ENCODE results near the gene MFSD6.
"Not testable (repeated sequence)": the region's sequence is repeated elsewhere in the genome, so short reads cannot be mapped to it uniquely, and the experiment has no call there.

The MFSD6 gene

GRCh38 chr2:190405995-190406394, 2.2 kb upstream of the MFSD6 start:
- no peak for DNase-seq

GRCh38 chr2:190406805-190407204, 1.4 kb upstream of the MFSD6 start:
- no peak for DNase-seq

GRCh38 chr2:190407246-190407661, 901 bp upstream of the MFSD6 start:
- DNase-seq, result no peak

- DNase-seq, result peak; percentile 21
Observed at GRCh38 chr2:190408538-190409271, 550 bp downstream of the MFSD6 start.

GRCh38 chr2:190409616-190410015, 1.5 kb downstream of the MFSD6 start:
- no peak for DNase-seq

GRCh38 chr2:190410166-190410565, 2.0 kb downstream of the MFSD6 start:
- no peak for DNase-seq

- DNase-seq, result no peak
Observed at GRCh38 chr2:190412966-190413365, 4.8 kb downstream of the MFSD6 start.

- no peak for DNase-seq
Observed at GRCh38 chr2:190413421-190413820, 5.3 kb downstream of the MFSD6 start.

- no peak for DNase-seq
Observed at GRCh38 chr2:190415251-190415650, 7.1 kb downstream of the MFSD6 start.

GRCh38 chr2:190415794-190416775, 7.9 kb downstream of the MFSD6 start:
- DNase-seq, result no peak

- DNase-seq, result no peak
Observed at GRCh38 chr2:190417045-190417842, 9.1 kb downstream of the MFSD6 start.

- no peak for DNase-seq
Observed at GRCh38 chr2:190418727-190419126, 10.6 kb downstream of the MFSD6 start.

GRCh38 chr2:190420801-190421200, 12.6 kb downstream of the MFSD6 start:
- DNase-seq, result no peak

GRCh38 chr2:190425221-190425866, 17.2 kb downstream of the MFSD6 start:
- no peak for DNase-seq

GRCh38 chr2:190425883-190426658, 17.9 kb downstream of the MFSD6 start:
- DNase-seq, result no peak

GRCh38 chr2:190430866-190431265, 22.7 kb downstream of the MFSD6 start:
- DNase-seq, result not testable (repeated sequence)

- no peak for DNase-seq
Observed at GRCh38 chr2:190431907-190432306, 23.8 kb downstream of the MFSD6 start.

- no peak for DNase-seq
Observed at GRCh38 chr2:190432567-190433231, 24.5 kb downstream of the MFSD6 start.

GRCh38 chr2:190435031-190435670, 27.0 kb downstream of the MFSD6 start:
- DNase-seq, result no peak

GRCh38 chr2:190436557-190436956, 28.4 kb downstream of the MFSD6 start:
- no peak for DNase-seq

GRCh38 chr2:190440113-190440512, 32.0 kb downstream of the MFSD6 start:
- no peak for DNase-seq

Measured in NCI-H1048 (cell line).